ENCODE measurements around the gene ZNF385C. TPM values are rescaled to one million over a fixed set of nuclear protein-coding genes. Genes with fewer than 3 reads are reported as not detected.
"Not testable (repeated sequence)": the region's sequence is repeated elsewhere in the genome, so short reads cannot be mapped to it uniquely, and the experiment has no call there.

The ZNF385C gene
- total RNA-seq, 2 donors from 2014 or later, result 2.3 to 11.8 TPM

DNA sequence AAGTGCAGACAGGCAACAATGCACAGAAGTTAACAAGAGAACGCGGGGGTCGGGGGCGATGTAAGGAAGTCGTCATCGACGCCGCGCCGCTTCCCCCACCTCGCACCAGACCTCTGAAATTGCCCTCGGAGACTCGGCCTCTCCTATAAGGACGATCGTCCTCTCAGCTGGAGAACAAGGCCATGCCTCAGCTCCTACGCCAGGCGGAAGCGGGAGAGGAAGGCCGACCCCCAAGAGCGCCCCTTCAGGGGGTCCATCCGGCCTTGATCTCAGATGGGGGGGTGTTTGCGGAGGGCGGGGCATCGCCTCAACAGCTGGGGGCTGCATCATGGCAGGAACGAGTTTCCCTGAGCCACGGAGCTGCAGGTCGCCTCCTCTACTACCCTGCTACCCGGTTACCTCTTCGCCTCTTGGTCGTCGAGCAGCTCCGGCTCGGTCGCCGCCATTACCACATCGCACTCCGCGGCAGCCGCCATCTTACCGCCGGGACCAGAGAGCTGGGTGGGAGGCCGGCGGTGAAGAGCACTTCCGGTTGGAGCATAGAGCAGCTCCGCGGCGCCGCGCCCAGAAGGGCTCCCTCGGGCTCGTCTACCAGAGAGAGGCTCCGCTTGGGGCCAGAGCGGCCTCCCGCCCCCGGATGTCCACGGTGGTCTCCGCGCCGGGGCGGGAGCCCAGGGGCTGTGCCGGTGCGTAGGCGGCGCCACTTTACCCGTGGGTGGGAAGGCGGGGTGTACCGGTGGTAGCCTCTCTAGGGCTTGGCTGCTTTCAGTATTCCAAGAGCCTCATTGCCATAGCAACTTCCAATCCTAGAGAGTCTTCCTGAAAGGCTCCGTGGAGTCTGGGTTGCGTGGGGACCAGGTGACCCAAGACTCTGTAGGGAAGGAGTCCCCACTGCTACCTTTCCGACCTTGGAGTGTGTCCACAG, 81.1 kb downstream of the ZNF385C start, which contains the start of gene DNAJC7:
TSS of gene DNAJC7 (minus strand) at position 499 of the 925 bp plus-strand sequence. CDS start at position 476, 23 bp downstream.
- Histone ChIP-seq H3K36me3 (no peaks in the 10 kb centered on the region), H3K9me3 (no peaks in the 10 kb centered on the region), H3K4me1 (replicated peaks) (peaks cover 8% of the 10 kb centered on the region), H3K27ac (peak within 1 kb of the TSS; percentile 90 to 93), H3K27me3 (replicated peaks; ENCODE audit: insufficient read depth) (no peaks in the 10 kb centered on the region), H3K4me3 (peak within 1 kb of the TSS; percentile 85 to 89)
- TF ChIP-seq POLR2AphosphoS5 (IDR thresholded peaks at IDR 0.05) (peak; percentile 83), POLR2A (IDR thresholded peaks at IDR 0.05) (peak; percentile 67)
- TF ChIP-seq, protein P1, sequence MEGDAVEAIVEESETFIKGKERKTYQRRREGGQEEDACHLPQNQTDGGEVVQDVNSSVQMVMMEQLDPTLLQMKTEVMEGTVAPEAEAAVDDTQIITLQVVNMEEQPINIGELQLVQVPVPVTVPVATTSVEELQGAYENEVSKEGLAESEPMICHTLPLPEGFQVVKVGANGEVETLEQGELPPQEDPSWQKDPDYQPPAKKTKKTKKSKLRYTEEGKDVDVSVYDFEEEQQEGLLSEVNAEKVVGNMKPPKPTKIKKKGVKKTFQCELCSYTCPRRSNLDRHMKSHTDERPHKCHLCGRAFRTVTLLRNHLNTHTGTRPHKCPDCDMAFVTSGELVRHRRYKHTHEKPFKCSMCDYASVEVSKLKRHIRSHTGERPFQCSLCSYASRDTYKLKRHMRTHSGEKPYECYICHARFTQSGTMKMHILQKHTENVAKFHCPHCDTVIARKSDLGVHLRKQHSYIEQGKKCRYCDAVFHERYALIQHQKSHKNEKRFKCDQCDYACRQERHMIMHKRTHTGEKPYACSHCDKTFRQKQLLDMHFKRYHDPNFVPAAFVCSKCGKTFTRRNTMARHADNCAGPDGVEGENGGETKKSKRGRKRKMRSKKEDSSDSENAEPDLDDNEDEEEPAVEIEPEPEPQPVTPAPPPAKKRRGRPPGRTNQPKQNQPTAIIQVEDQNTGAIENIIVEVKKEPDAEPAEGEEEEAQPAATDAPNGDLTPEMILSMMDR (IDR thresholded peaks at IDR 0.05), result peak in 2 of 4 experiments; percentile 38
- under 1% methylated on average over 48 of the region's 70 CpGs for WGBS
- intact Hi-C loops (cut with DNase I), result loop anchor here (5.0 kb wide), 1 partner anchor 50 kb away; the partner anchor contains the start of gene CNP
- peak; percentile 89 for DNase-seq (ENCODE audit: low spot score)

DNA sequence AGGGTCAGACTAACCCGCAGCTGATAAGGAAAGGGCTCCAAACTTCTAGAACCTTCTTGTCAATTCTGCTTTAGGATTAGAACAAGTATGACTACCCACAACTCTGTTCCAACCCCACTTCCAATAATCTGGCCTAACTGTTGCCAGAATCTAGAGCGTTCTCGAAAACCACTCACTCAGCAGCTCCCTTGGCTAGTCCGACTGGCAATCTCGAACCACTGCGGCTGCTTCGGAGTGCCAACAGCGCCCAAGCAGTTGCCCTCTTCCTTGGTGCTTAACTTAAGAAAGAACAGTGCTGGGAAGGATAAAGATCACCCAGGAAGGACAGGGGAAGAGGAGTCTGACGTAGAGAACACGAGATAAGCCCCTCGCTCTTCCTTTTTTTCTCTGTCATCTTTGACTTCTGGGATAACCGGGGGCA, 81.9 kb downstream of the ZNF385C start:
- DNase-seq (ENCODE audit: low spot score), result no peak
- TF ChIP-seq POLR2AphosphoS5 (IDR thresholded peaks at IDR 0.05) (no peak), POLR2A (IDR thresholded peaks at IDR 0.05) (no peak)
- TF ChIP-seq, protein P1 (IDR thresholded peaks at IDR 0.05), result no peak
- intact Hi-C loops (cut with DNase I), result loop anchor here (5.0 kb wide), 1 partner anchor 49 kb away; the partner anchor contains the start of gene CNP
- H3K9me3 ChIP-seq, result no peaks in the 10 kb centered on the region
- H3K36me3 ChIP-seq, result no peaks in the 10 kb centered on the region
- H3K27ac ChIP-seq, result peak overlapping the region; percentile 90 to 93
- peaks cover 8% of the 10 kb centered on the region for H3K4me1 ChIP-seq (replicated peaks)
- WGBS, result 4% methylated on average over 12 of the region's 12 CpGs
- H3K4me3 ChIP-seq, result peak overlapping the region; percentile 85 to 89
- no peaks in the 10 kb centered on the region for H3K27me3 ChIP-seq (replicated peaks; ENCODE audit: insufficient read depth)

DNA sequence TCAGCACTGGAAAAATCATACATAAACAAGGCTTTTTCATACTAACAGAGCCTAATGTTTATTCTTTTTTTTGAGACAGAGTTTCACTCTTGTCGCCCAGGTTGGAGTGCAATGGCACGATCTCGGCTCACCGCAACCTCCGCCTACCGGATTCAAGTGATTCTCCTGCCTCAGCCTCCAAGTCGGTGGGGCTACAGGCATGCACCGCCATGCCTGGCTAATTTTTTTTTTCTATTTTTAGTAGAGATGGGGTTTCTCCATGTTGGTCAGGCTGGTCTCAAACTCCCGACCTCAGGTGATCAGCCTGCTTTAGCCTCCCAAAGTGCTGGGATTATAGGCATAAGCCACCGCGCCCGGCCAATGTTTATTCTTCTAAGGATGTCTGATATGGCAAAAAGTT, 84.5 kb downstream of the ZNF385C start:
- H3K27me3 ChIP-seq (replicated peaks; ENCODE audit: insufficient read depth); intact Hi-C loops (cut with DNase I); H3K36me3 ChIP-seq; H3K27ac ChIP-seq; H3K9me3 ChIP-seq; H3K4me1 ChIP-seq (replicated peaks); DNase-seq (ENCODE audit: low spot score); H3K4me3 ChIP-seq: not testable (repeated sequence)
- WGBS, result 94% methylated on average over 12 of the region's 12 CpGs

DNA sequence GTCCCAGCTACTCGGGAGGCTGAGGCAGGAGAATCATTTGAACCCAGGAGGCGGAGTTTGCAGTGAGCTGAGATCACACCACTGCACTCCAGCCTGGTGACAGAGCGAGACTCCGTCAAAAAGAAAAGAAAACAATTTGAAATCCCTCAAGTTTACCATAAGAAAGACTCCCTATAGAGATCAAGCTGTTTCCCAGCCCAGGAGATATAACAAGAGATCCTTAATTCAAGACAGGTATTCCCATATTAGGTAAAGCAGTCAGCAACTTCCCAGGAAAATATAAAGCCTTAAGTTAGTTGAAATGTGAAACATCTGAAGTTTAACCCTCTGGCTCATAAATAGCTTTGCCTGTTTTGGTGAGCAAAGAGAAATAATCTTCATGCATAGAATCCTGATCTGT, 85.9 kb downstream of the ZNF385C start:
- intact Hi-C loops (cut with DNase I); H3K4me3 ChIP-seq; H3K9me3 ChIP-seq; H3K27ac ChIP-seq; DNase-seq (ENCODE audit: low spot score); H3K27me3 ChIP-seq (replicated peaks; ENCODE audit: insufficient read depth); H3K4me1 ChIP-seq (replicated peaks); H3K36me3 ChIP-seq: not testable (repeated sequence)
- WGBS, result 82% methylated on average over 4 of the region's 4 CpGs

DNA sequence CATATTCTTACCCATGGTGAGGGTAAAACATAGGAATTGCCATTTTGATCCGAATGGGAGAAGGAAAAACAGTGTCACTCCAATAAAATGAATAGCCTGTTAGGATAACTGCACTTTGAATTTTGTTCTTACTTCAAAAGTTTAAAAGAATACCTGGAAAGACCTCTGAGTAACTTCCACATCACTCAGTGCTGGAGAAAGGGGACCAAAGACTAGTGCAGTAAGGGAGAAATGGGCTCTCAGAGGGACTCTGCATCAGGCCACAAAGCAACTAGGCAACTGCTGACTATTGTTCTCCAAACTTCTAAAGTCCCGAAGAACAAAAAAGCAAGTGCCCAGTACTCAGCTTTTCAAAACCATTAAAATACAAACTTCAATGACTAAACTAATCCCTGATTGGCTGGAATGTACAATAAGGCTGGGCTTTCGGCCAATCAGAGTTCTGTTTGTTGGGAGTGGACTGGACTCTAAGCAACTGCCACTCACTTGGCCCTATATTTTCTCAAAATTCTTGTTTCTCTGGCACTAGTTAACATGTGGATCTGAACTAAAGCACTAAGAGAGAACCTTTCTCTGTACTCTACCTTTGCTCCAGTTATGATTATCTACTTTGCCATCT, 87.3 kb downstream of the ZNF385C start:
- TF ChIP-seq POLR2AphosphoS5 (IDR thresholded peaks at IDR 0.05), result no peak
- TF ChIP-seq, protein P1 (IDR thresholded peaks at IDR 0.05), result no peak
- no peak for TF ChIP-seq POLR2A (IDR thresholded peaks at IDR 0.05)
- Histone ChIP-seq H3K4me1 (replicated peaks) (no peaks in the 10 kb centered on the region), H3K27ac (no peak overlapping the region), H3K27me3 (replicated peaks; ENCODE audit: insufficient read depth) (no peaks in the 10 kb centered on the region), H3K36me3 (no peaks in the 10 kb centered on the region), H3K9me3 (no peaks in the 10 kb centered on the region), H3K4me3 (no peak overlapping the region)
- no peak for DNase-seq (ENCODE audit: low spot score)
- WGBS, result 92% methylated on average over 3 of the region's 3 CpGs
- intact Hi-C loops (cut with DNase I), result no loop called here

DNA sequence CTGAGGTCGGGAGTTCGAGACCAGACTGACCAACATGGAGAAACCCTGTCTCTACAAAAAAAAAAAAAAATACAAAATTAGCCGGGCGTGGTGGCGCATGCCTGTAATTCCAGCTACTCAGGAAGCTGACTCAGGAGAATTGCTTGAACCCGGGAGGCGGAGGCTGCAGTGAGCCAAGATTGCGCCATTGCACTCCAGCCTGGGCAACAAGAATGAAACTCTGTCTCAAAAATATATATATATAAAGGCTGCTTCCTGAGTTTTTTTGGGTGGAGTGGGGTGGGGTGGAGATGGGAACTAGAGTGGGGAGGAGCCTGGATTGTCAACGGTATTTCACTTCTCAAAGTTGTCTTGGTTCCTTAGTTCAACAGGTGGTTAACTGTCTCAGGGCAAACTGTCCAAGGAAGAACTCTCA, 88.0 kb downstream of the ZNF385C start:
- H3K9me3 ChIP-seq; intact Hi-C loops (cut with DNase I); H3K27ac ChIP-seq; H3K36me3 ChIP-seq; H3K27me3 ChIP-seq (replicated peaks; ENCODE audit: insufficient read depth); DNase-seq (ENCODE audit: low spot score); H3K4me1 ChIP-seq (replicated peaks); H3K4me3 ChIP-seq: not testable (repeated sequence)
- WGBS, result 61% methylated on average over 9 of the region's 9 CpGs

Data from prostate gland (tissue), 2 donors.